Osteoblast (primary cell): ENCODE measurements around the gene SENP3. TPM values are rescaled to one million over a fixed set of nuclear protein-coding genes. Genes with fewer than 3 reads are reported as not detected.

ENCODE experiments used
- DNase-seq: peaks from one replicate; pipeline ENCODE4 v3.0.0; 2011; ENCODE audit warnings: low spot score, mixed read lengths; ENCODE audit not compliant: insufficient read length; ENCODE audit errors: missing footprints
- H2AFZ ChIP-seq: 2 replicates; pipeline ENCODE4 v1.6.0; 2011; ENCODE audit warnings: mild to moderate bottlenecking, low read length
- H3K27ac ChIP-seq: 2 replicates; pipeline ENCODE4 v1.5.1; 2011; ENCODE audit warnings: mild to moderate bottlenecking, low read depth, low read length, moderate library complexity
- H3K27me3 ChIP-seq: 2 replicates; pipeline ENCODE4 v1.6.0; 2012; ENCODE audit warnings: mild to moderate bottlenecking, control low read depth, inconsistent platforms, low read length, moderate library complexity; ENCODE audit not compliant: insufficient read depth
- H3K36me3 ChIP-seq: 2 replicates; pipeline ENCODE4 v1.5.1; 2011; ENCODE audit warnings: mild to moderate bottlenecking, low read length, control low read depth, moderate library complexity; ENCODE audit not compliant: insufficient read depth
- H3K4me1 ChIP-seq: 2 replicates; pipeline ENCODE4 v1.5.1; 2011; ENCODE audit warnings: mild to moderate bottlenecking, low read length, control low read depth, moderate library complexity; ENCODE audit not compliant: insufficient read depth
- H3K4me2 ChIP-seq: 2 replicates; pipeline ENCODE4 v1.6.0; 2011; ENCODE audit warnings: mild to moderate bottlenecking, low read length; ENCODE audit not compliant: insufficient read depth
- H3K4me3 ChIP-seq: fragments of 200-600 bp; sonication (generic); 3 replicates; pipeline ENCODE4 v1.5.1; 2012; ENCODE audit warnings: mild to moderate bottlenecking, low read length, inconsistent platforms; ENCODE audit not compliant: insufficient read depth
- H3K79me2 ChIP-seq: 2 replicates; pipeline ENCODE4 v1.6.0; 2012; ENCODE audit warnings: mild to moderate bottlenecking, low read length, control low read depth, inconsistent platforms; ENCODE audit not compliant: insufficient read depth
- H3K9me3 ChIP-seq: 2 replicates; pipeline ENCODE4 v1.5.1; 2011; ENCODE audit warnings: low read depth, low read length, control low read depth
- H4K20me1 ChIP-seq: 2 replicates; pipeline ENCODE4 v1.6.0; 2012; ENCODE audit warnings: mild to moderate bottlenecking, low read length, control low read depth; ENCODE audit not compliant: insufficient read depth
- CTCF ChIP-seq: IDR thresholded peaks from 2 replicates; pipeline ENCODE4 v1.5.1; 2011; ENCODE audit warnings: mild to moderate bottlenecking, low read depth, low read length, moderate library complexity; ENCODE audit errors: extremely low read depth
- total RNA-seq: library from RNA; depleted of rRNA; stranded (reverse); fragments of >200 nt; gene quantifications from 2 replicates; pipeline ENCODE4 v1.2.3, GENCODE V29; 2012

SENP3 gene
- total RNA-seq, 1 donor, result 68.0 TPM

- no peak for DNase-seq
- peaks cover 70% of the 10 kb centered on the region for H3K36me3 ChIP-seq
- peak overlapping the region; percentile 99 for H3K4me2 ChIP-seq
- H2AFZ ChIP-seq, result peak overlapping the region; percentile 74
- peak overlapping the region; percentile 97 for H3K27ac ChIP-seq
- no peak for TF ChIP-seq CTCF
- H4K20me1 ChIP-seq, result peaks cover 46% of the 10 kb centered on the region
- H3K4me1 ChIP-seq, result peaks cover 31% of the 10 kb centered on the region
- H3K79me2 ChIP-seq, result peaks cover 78% of the 10 kb centered on the region
- H3K27me3 ChIP-seq, result no peaks in the 10 kb centered on the region
- H3K4me3 ChIP-seq, result peak overlapping the region; percentile 76
- H3K9me3 ChIP-seq, result no peaks in the 10 kb centered on the region
Observed at GRCh38 chr17:7572338-7572587, 10.5 kb downstream of the SENP3 start.

GRCh38 chr17:7572588-7573323, 11.0 kb downstream of the SENP3 start:
- Histone ChIP-seq H3K79me2 (peaks cover 79% of the 10 kb centered on the region), H4K20me1 (peaks cover 51% of the 10 kb centered on the region), H3K9me3 (no peaks in the 10 kb centered on the region), H3K4me3 (peak overlapping the region; percentile 87), H3K4me1 (peaks cover 32% of the 10 kb centered on the region), H2AFZ (no peak overlapping the region), H3K27ac (peak overlapping the region; percentile 97), H3K27me3 (no peaks in the 10 kb centered on the region), H3K4me2 (peak overlapping the region; percentile 99), H3K36me3 (peaks cover 71% of the 10 kb centered on the region)
- DNase-seq, result peak; percentile 99
- TF ChIP-seq CTCF, result no peak

- Histone ChIP-seq H2AFZ (no peak overlapping the region), H3K4me2 (peak overlapping the region; percentile 88), H3K4me3 (peak overlapping the region; percentile 87), H3K79me2 (peaks cover 81% of the 10 kb centered on the region), H3K36me3 (peaks cover 75% of the 10 kb centered on the region), H3K27me3 (no peaks in the 10 kb centered on the region), H3K27ac (peak overlapping the region; percentile 92), H3K9me3 (no peaks in the 10 kb centered on the region), H3K4me1 (peaks cover 36% of the 10 kb centered on the region), H4K20me1 (peaks cover 55% of the 10 kb centered on the region)
- DNase-seq, result peak; percentile 97
- TF ChIP-seq CTCF, result no peak
Observed at GRCh38 chr17:7573324-7574080, 11.8 kb downstream of the SENP3 start.
